NCI-H2196 (cell line): ENCODE measurements around the gene ATP1A3.
A peak's percentile ranks its signal among the peaks of the same experiment; 100 is the strongest.
"Not testable (repeated sequence)": the region's sequence is repeated elsewhere in the genome, so short reads cannot be mapped to it uniquely, and the experiment has no call there.

Experiments used
- DNase-seq: peaks from one replicate; lab custom pipeline; 2025; ENCODE audit not compliant: unreplicated experiment; lab: John Stamatoyannopoulos, UW

ATP1A3 gene

DNA sequence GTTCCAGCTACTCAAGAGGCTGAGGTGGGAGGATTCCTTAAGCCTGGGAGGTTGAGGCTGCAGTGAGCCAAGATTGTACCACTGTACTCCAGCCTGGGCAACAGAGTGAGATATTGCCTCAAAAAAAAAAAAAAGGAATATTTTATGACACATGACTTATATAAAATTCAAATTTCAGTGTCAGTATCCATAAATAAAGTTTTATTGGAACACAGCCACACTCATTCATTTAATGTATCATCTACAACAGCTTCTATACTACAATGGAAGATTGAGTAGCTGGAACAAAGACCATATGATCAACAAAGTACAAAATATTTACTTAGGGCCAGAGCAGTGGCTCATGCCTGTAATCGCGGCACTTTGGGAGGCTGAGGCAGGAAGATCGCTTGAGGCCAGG, 18.7 kb upstream of the ATP1A3 start:
- not testable (repeated sequence) for DNase-seq

GRCh38 chr19:42010245-42011126, 16.5 kb upstream of the ATP1A3 start:
- no peak for DNase-seq

DNA sequence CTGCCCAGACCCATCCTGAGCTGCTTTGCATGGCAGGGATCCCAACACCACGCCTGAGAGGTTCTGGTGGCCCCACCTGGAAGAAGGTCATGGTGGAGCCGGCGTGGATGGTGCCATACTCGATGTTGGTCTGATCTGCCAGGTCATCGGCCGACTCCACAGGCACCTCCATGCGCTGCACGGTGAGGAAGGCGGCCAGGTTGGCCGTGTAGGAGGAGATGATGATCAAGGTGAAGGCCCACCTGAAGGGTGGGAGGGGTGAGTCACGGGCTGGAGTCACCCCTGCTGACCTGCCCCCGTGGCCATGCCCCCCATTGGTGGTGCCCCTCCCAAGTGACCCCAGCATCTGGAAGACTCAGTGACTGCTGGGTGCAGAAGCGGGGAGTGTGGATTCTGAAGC, 12.5 kb upstream of the ATP1A3 start:
- no peak for DNase-seq

- no peak for DNase-seq
Observed at GRCh38 chr19:42005504-42005903, 11.5 kb upstream of the ATP1A3 start.

DNA sequence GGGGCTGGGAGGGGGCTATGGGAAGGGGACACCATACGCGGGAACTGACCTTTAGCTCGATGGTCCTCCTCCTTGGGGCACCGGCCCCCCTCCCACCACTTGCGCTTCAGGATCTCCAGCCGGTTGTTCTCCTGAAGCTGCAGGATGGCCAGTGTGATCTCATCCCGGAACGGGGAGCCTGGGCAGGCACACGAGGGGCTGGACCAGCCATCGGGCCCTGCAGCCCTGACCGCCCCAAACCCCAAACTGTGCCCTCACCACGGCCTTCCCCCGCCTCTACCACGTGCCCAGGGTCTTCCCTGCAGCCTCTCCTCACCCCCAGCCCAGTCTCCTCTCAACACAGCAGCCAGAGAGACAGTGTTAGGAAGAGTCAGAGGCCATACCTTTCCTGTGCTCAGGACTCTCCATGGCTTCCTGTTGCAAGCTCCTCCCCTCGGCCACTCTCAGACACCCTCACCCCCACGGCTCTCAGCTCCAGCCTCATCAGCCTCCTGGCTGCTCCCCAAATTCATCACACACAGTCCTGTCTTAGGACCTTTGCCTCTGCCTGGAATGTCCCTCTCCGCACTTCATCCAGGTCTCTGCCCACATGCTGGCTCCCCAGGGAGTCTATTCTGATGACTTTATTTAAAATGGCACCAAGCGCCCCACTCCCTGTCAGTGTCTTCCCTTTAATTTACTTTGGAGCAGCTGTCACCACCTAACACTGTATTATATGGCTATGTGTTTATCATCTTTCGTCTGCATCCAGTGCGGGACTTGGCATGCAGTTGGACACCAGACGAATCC, 9.7 kb upstream of the ATP1A3 start:
- DNase-seq = no peak

DNA sequence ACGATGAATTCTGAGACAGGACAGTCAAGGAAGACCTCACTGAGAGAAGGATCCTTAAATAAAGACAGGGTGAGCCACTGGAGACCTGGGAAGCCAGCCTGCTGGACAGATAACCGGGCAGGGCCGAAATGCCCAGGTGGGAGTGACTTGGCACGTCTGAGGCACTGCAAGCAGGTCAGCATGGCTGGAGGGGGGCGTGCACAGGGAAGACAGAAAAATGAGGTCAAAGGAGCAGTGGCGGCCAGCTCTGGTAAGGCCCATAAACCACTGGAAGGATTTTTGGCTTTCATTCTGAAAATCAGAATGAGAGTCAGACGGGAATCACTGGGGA, 5.8 kb upstream of the ATP1A3 start:
- no peak for DNase-seq

DNA sequence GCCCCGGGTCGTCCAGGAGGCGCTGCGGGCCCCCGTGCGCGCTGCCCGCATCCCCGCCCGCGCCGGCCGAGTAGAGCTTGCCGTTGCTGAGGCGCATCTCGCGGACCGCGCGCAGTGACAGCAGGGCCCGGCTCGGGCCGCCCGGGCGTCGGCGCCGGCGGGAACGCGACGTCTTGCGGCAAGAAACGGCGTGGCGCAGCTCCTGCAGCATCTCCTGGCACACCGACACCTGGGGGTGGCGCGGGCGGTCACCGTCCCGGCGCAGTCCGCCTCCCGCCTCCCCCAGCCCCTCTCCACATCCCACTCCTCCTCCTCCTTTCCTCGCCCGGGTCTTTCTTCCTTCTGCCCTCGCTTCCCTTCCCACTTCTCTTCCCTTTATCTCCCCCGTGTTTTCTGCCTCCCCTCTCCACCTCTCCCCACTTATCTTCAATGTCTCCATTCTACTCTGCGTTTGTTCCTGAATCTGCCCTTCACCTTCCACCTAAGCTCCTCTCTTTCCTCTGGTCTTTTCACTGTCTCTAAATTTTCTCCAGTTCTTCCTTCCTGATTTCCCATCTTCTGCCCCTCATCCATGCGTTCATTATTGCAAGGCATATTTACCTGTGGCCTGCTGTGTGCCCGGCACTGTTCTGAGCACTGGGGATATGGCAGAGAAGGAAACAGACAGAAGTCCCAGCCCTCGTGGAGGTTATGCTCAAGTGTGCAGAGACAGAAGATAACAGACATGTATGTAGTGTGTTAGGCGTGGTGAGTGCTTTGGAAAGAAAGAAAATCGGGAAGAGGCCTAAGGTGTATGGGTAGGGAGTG, 5.2 kb upstream of the ATP1A3 start:
- DNase-seq = peak; percentile 34

DNA sequence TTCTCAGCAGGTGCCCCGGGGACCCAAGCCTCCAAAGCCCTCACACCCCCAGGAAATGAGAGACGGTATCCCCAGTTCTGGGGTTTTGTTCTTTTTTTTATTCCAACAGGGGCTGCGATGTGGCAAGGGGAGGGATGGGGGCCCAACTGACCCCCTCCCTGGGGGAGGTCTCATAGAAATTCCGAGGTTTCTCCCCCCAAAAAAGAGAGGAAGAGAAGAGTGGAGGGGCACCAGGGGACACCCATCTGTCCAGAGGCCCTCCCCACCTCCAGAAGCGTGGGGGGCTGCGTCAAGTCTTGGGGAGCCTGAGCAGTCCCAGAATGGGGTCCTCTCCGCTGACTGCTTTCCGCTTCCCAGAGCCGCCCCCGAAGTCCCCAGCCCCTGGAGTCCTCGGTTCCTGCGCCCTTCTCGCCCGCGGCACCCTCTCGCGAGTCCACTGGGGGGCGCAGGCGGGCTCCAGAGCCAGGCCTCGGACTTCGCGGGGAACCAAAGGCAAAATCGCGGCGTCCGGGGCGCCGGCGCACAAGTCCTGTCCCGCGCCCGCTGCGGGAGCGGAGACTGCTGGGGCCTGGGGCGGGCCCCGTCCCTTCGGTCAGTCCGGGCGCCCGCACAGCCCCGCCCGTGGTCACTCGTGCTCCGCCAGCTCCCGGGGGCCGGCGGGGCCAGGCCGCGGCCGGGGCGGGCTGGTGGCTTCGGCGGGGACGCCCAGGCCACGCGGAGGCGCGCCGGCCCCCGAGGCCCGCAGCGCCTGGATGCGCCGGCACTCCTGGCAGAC, 4.4 kb upstream of the ATP1A3 start:
- DNase-seq = peak; percentile 85

GRCh38 chr19:41997851-41998229, 3.8 kb upstream of the ATP1A3 start:
- no peak for DNase-seq

DNA sequence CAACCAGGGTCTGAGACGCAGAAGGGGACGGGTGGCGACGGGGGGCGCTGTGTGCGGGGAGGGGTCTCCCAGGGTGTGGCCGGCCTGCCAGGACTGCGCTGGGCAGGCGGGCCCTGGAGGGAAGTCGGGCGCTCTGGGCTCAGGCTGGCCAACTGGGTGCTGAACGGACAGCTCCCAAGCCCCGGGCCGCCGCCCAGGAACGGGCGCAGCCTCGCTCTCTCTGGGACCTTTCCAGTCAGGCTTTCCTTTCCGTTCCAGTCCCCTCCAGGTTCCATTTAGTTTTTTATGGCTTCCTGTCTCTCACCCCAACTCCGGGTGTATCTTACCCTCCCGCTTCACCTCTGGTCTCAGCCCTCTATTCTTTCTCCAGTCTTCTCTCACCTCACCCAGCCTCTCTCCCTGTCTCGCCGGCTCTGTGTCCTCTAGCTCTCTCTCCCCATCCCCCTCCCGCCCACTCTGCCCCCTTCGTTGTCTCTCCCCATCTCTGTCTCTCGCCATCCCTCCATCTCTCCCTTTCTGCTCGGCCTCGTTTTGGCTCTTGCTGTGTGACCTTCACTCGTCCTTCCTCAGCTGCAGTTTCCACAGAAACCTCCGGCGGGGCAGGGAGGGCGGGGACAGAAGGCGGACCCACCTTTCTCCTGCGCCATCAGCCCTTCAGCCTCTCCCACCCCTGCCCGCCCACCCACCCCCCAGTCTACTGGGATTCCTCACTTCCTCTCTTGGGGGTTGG, 3.3 kb upstream of the ATP1A3 start:
- no peak for DNase-seq

DNA sequence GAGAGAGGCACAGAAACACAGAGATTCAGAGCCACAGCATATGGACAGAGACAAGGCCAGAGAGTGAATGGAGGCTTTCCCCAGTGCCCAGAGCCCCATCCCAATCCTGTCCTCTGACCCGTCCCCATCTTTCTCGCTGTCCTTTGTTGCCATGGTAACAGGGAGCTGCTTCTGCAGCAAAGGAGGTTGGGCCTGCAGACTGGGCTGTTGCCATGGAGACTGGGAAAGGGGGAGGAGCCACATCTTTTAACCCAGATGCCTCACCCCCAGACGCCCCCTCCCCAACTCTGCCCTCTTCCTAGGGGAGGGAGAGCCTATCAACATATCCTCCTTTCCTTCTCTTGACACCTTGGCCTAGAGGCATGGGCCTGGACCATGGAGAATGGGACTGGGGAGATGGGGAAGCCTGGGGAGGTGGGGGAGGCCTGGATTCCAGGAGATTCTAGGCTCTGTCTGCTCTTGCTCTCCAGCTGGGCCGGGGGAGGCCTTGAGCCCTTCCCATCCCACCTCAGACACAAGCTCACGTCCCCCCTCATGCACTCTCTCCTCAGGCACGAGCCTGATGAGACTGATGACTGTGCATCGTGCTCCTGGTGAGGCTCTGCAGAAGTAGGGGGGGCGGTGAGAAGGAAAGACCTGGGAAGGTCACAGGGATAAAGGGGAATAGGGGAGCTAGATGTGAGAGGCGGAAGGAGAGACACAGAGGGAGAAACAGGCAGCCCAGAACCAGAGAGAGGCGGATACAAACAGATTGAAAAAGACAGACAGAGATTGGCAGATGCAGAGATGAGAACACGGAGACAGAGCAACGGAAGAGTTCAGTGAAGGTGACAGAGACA, 2.1 kb upstream of the ATP1A3 start:
- DNase-seq = peak; percentile 78

DNA sequence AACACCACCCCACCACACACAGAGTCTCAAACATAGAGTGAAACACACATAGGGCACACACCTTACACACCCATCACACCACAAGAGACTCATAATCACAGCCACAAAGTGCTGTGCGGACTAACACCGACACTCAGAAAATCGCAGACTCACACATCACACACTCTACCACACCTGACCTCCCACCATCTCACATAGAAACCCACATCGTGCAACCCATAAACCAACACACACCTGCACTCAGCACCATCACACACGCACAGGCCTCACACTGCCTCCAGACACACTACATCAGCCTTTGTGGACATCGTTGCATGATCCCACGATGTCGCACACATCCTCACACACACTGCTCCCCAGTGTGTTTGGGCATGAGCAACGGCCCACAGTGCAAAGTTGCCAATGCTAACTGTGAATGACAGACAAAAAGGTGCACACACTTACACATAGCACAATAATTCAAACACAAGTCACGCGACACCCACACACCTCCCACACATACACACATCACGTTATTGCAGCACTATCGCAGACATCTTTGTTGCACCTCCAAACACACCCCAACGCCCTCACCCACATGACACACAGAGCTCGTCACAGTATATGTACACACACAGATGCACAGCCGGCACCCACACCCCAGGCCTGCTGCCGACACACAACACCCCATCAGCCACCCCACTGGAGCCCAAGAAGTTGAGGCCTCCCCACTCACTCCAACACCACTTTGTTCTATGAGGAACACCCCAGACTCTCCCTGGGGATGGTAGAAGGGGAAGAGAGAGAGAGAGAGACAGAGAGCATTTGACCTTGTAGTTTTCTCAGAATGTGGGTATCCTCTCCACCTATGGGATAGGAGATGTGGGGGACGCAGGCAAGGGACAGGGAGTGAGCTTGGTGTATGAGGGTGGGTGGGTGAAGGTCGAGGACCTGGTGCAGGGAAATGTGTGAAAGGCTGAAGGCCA, 1.2 kb upstream of the ATP1A3 start:
- no peak for DNase-seq

GRCh38 chr19:41994521-41994971, 516 bp upstream of the ATP1A3 start:
- DNase-seq = no peak

GRCh38 chr19:41991925-41992569, 2.0 kb downstream of the ATP1A3 start:
- DNase-seq = not testable (repeated sequence)

- no peak for DNase-seq
Observed at GRCh38 chr19:41991025-41991424, 3.0 kb downstream of the ATP1A3 start.

- no peak for DNase-seq
Observed at GRCh38 chr19:41990615-41991014, 3.4 kb downstream of the ATP1A3 start.

DNA sequence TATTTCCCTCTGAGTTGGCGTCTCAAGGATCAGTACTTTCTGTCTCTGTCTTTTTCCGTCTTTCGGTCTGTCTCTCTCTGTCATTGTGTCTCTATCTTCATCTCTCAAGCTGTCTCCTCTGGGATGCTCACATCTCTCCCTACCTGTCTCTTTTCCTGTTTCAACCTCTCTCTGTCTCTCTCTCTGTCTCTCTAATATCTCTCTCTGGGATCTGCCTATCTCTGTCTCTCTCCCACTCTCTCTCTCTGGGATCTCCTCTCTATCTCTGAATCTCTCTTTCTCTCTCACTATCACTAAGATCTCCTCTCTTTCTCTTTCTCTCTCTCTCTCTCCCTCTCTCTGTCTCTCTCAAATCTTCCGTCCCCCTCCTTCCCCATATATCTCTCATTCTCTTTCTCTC, 4.0 kb downstream of the ATP1A3 start:
- DNase-seq = no peak

DNA sequence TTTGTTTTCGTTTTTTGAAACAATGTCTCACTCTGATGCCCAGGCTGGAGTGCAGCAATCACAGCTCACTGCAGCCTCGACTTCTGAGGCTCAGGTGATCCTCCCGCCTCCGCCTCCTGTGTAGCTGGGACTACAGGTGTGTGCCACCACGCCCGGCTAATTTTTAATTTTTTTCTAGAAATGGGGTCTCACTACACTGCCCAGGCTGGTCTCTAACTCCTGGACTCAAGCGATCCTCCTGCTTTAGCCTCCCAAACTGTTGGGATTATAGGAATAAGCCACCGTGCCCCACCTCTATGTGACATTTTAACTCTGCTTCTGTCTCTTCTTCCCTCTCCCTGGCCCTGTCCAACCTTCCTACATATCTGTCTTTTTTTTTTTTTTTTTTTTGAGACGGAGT, 5.1 kb downstream of the ATP1A3 start:
- DNase-seq = no peak
